ENCODE measurements around the gene SRBD1.

DNA sequence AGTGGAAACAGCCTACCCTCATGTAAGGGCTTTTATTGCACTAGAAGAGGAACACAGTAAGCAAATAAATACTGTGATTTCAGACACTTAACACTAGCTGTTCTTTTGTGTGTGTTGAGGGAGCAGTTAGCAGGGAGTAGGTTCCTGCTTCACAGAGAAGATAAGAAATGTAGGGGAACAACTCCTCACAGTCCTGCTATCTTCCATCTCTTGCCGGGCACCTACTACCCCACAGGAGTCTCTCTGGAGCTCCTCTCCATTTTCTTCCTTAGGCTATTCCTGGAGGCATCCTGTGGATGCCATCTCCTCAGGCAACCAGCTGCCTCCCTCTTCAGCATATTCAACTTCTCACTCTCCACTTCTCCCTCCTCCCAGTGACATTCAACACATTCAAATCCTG lies 145.0 kb downstream of the SRBD1 start:
- TF ChIP-seq CTCF (conservative IDR thresholded peaks at IDR 0.05; ENCODE audit: low read depth, low read length) (no peak), EZH2 (IDR thresholded peaks at IDR 0.05; ENCODE audit: low read length, unreplicated experiment) (no peak)

All from PC-3 (cell line).